Femur (tissue), 1 donor: Measurements from ENCODE around the gene KLRC1.
"Not testable (repeated sequence)": the region's sequence is repeated elsewhere in the genome, so short reads cannot be mapped to it uniquely, and the experiment has no call there.

ENCODE experiments used
- DNase-seq: peaks from one replicate; pipeline ENCODE4 v3.0.0-alpha.2; 2017

The KLRC1 gene

GRCh38 chr12:10409392-10409791 lies 43.8 kb downstream of the KLRC1 start, which contains the start of gene KLRC4:
TSS of gene KLRC4 (minus strand) at chr12:10409757. CDS start at chr12:10409575, 182 bp downstream.
- DNase-seq, result no peak

DNA sequence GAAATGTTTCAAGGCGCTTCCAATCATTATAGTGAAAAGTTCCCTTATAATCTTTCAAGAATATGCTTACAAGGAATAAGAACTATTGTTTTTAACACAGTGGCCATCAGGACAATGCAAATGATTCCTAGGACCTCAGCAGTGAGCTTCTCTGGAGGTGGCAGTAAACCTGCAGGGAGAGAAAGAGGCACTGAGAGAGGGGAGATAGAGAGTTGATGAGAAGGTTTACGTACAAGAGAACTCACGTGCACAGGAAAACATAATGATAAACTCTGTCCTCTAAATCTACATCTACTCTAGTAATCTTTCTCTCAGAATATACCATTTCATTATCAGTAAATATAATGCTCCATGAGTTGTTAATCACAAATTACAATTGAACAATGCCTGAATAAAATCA lies 44.3 kb downstream of the KLRC1 start:
- no peak for DNase-seq

DNA sequence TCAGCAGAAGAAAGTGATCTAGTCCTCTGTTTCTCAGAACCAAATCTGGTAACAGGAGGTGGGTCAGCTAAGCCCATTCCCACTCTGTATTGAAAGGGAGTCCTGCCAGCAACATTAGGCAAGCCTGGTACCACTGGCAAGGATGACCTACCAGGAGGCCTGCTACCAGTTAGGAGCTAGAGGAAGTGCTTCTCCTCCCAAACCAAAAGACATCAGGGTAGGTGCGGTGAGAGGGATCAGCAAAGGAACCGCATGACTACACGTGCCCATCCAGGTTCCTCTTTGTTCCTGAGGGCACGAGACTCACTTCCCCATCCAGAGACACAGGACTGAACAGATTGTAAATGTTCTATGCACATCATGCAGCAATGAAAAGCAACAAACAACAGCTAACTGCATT lies 46.5 kb downstream of the KLRC1 start:
- DNase-seq, result peak; percentile 26

DNA sequence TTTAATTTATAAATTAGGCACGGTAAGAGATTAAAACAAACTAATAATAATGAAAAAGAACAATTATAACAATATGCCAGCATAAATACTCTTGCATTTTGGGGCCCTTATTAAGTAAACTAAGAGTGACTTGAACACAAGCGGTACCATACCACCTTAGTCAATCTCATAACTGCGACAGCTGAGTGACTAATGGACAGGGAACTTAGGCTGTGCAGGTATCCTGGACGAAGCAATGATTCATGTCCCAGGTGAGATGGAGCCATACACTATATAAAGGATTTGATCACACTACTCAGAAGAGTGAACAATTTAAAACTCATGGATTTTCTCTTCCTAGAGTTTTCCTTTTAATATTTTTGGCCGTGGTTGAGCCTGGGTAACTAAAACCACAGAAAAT lies 47.9 kb downstream of the KLRC1 start:
- no peak for DNase-seq

GRCh38 chr12:10404798-10405197 lies 48.4 kb downstream of the KLRC1 start:
- no peak for DNase-seq

- no peak for DNase-seq
These were observed 52.3 kb downstream of the KLRC1 start for GRCh38 chr12:10400829-10401228.

DNA sequence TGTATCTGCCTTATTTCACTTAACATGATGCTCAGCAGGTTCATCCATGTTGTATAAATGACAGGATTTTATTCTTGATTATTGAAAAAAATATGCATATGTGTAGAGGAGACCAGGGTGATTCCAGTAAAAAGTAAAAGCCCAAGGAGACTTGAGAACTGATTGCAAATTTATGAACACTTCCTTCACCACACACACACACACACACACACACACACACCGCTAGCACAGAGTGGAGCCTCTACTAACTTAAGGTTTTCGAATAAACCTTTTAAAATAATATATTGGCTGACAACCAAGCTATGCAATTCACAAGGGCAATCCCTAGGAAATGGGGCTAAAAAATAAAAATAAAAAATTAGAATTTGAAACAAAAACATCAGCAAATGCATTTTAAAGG lies 55.0 kb downstream of the KLRC1 start:
- no peak for DNase-seq

GRCh38 chr12:10397296-10397695 lies 55.9 kb downstream of the KLRC1 start:
- no peak for DNase-seq

DNA sequence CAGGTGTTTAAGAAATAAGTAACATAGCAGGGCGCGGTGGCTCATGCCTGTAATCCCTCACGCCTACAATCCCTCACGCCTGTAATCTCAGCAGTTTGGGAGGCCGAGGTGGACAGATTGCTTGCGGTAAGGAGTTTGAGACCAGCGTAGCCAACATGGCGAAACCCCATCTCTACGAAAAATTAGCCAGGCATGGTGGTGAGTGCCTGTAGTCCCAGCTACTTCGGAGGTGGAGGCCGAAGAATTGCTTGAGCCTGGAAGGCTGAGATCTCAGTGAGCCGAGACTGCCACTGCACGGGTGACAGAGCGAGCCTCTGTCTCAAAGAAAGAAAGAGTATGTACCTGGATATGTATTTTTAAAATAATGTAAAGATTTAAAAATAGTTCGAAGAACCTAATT lies 57.0 kb downstream of the KLRC1 start:
- DNase-seq, result not testable (repeated sequence)
